Ovary (tissue), 9 donors: ENCODE data around the gene DAZL. TPM values are rescaled to one million over a fixed set of nuclear protein-coding genes. Genes with fewer than 3 reads are reported as not detected.

Source experiments
- DNase-seq, 5 donors: peaks; one replicate each; pipeline ENCODE4 v3.0.0-alpha.2; 2019 to 2020
- H3K27ac ChIP-seq, 2 donors: fragments of 200-600 bp; one replicate each; pipeline versions ENCODE4 v1.5.1 to v1.8.0; 2019 to 2022
- H3K27me3 ChIP-seq: fragments of 200-600 bp; one replicate; pipeline ENCODE4 v1.8.0; 2022
- H3K36me3 ChIP-seq: fragments of 200-600 bp; sonication (generic); one replicate; pipeline ENCODE4 v1.5.1; 2019
- H3K4me1 ChIP-seq: one replicate; pipeline ENCODE4 v1.8.1; 2013; ENCODE audit warnings: mild to moderate bottlenecking, moderate library complexity; ENCODE audit not compliant: insufficient read depth
- H3K4me3 ChIP-seq: fragments of 200-600 bp; sonication (generic); one replicate; pipeline ENCODE4 v1.5.1; 2017
- H3K9me3 ChIP-seq, 2 donors: fragments of 200-600 bp in 1 of 2; sonication (generic) in 1 of 2; one replicate each; pipeline versions ENCODE4 v1.5.1 to v1.8.1; 2013 to 2019; ENCODE audit warnings: mild to moderate bottlenecking in 1 of 2, moderate library complexity in 1 of 2
- EP300 ChIP-seq: sonication (generic); formaldehyde crosslinking; IDR thresholded peaks from one replicate; pipeline ENCODE4 v1.6.1; 2017; ENCODE audit warnings: antibody characterized with exemption
- POLR2A ChIP-seq: fragments of 450-650 bp; IDR thresholded peaks from one replicate; pipeline ENCODE4 v1.6.1; 2017; ENCODE audit warnings: antibody characterized with exemption, mild to moderate bottlenecking, moderate library complexity
- WGBS, 3 donors: extraction: QIAGEN DNeasy Blood & Tissue Kit in 1 of 3; methylation state at CpG; one replicate each; pipeline versions ENCODE4 v1.1.5 to v1.1.7; 2013 to 2017; 5-methylcytosine and 5-hydroxymethylcytosine counted together
- intact Hi-C, 4 donors: fragments of 100-400 bp; cut with DNase I; formaldehyde crosslinking; loops; one replicate each; pipeline versions ENCODE4 v1.11.0 to v1.15.1; 2022 to 2023
- polyA plus RNA-seq, 2 donors: library from polyadenylated mRNA; stranded (reverse); fragments of 200-250 nt in 1 of 2; fragments of 350-450 nt in 1 of 2; fragmentation: Illumina TruSeq in 1 of 2; extraction: RNeasy Lipid Tissue Mini Kit (QIAGEN cat#74804) in 1 of 2; gene quantifications; one replicate each; pipeline ENCODE4 v1.2.3, GENCODE V29; 2013 to 2014
- total RNA-seq, 7 donors: library from RNA; depleted of rRNA in 2 of 7; stranded (reverse); fragments of >200 nt in 2 of 7; fragmentation: NEBNext Ultra II Directional in 3 of 7; extraction: Animal tissue kit (Norgen Biotek cat#: 25700) in 3 of 7; gene quantifications; one replicate each; pipeline versions ENCODE4 v1.1.0 to v1.2.4, GENCODE V29; 2016 to 2023
- TF ChIP-seq, protein P1 (sequence below), 3 donors: fragments of 450-650 bp in 2 of 3; fragments of 200-600 bp in 1 of 3; IDR thresholded peaks; one replicate each; pipeline versions ENCODE4 v1.5.1 to v1.8.0; 2016 to 2022; ENCODE audit warnings: antibody characterized with exemption in 3 of 3, mild to moderate bottlenecking in 1 of 3
- donor health status: DM: no; HTN: no; CAD: no; lungs with moderate emphysema.
- donor health status: DM: no; HTN: no; CAD: no.
- donor health status: Bipolar disorder and iron deficiency.
- donor health status: DM: yes; HTN: yes; CAD: no.
- donor health status: DM: no; HTN: no; CAD: no.
- donor health status: DM: yes; HTN: yes; CAD: no.

DAZL gene
- total and polyA plus RNA-seq, 9 donors, result 0.16 TPM; not detected in 8

DNA sequence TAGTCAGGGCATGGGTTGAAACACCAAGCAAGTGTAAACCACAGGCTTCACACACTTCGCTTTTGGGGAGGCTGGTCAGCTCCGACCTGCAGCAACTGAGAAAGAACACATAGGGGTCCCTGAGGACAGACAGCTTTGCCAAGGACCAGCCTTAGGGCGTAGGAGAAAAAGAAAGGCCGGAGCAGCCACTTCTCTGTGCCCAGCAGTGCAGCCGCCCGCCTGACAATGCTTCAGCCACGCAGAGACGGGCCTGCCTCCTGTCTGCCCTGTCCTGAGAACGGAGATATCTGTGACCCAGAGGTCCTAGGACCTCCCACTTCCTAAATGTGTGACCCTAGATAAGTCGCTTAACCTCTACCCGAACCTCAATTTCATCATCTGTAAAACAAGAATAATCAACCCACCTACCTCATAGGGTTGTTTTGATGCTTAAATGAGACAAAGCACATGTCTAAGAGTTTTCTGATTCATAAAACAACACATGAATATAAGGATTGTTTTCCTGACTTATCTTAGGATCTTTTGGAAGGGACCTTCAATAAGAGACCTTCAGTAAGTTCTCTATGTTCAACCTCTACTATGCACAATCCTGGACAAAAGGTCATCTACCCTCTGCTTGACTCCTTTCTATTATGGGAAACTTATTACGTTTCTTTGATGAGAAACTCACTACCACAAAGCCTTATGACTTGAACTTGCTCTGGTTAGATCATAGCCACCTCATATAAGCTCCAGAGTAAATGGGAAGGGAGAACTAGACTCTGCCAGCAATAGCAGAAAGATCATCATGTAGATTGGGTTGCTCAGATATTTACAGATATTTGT lies 58.8 kb downstream of the DAZL start:
- WGBS, 3 donors, result 84 to 85% (median 85%) methylated on average over 12 of the region's 12 CpGs
- intact Hi-C loops, result loop anchor here in 1 of 4 donors (5.0 kb wide), 1 partner anchor 259 kb away; no protein-coding TSS in a partner anchor
- no peak overlapping the region for H3K27ac ChIP-seq
- H3K4me1 ChIP-seq, result peaks cover 2% of the 10 kb centered on the region
- no peaks in the 10 kb centered on the region for H3K27me3 ChIP-seq
- DNase-seq, result no peak
- no peaks in the 10 kb centered on the region for H3K9me3 ChIP-seq
- TF ChIP-seq, protein P1, sequence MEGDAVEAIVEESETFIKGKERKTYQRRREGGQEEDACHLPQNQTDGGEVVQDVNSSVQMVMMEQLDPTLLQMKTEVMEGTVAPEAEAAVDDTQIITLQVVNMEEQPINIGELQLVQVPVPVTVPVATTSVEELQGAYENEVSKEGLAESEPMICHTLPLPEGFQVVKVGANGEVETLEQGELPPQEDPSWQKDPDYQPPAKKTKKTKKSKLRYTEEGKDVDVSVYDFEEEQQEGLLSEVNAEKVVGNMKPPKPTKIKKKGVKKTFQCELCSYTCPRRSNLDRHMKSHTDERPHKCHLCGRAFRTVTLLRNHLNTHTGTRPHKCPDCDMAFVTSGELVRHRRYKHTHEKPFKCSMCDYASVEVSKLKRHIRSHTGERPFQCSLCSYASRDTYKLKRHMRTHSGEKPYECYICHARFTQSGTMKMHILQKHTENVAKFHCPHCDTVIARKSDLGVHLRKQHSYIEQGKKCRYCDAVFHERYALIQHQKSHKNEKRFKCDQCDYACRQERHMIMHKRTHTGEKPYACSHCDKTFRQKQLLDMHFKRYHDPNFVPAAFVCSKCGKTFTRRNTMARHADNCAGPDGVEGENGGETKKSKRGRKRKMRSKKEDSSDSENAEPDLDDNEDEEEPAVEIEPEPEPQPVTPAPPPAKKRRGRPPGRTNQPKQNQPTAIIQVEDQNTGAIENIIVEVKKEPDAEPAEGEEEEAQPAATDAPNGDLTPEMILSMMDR (IDR thresholded peaks at IDR 0.05), result no peak
- no peak for TF ChIP-seq POLR2A
- no peak for TF ChIP-seq EP300
- H3K36me3 ChIP-seq, result no peaks in the 10 kb centered on the region
- H3K4me3 ChIP-seq, result no peak overlapping the region

DNA sequence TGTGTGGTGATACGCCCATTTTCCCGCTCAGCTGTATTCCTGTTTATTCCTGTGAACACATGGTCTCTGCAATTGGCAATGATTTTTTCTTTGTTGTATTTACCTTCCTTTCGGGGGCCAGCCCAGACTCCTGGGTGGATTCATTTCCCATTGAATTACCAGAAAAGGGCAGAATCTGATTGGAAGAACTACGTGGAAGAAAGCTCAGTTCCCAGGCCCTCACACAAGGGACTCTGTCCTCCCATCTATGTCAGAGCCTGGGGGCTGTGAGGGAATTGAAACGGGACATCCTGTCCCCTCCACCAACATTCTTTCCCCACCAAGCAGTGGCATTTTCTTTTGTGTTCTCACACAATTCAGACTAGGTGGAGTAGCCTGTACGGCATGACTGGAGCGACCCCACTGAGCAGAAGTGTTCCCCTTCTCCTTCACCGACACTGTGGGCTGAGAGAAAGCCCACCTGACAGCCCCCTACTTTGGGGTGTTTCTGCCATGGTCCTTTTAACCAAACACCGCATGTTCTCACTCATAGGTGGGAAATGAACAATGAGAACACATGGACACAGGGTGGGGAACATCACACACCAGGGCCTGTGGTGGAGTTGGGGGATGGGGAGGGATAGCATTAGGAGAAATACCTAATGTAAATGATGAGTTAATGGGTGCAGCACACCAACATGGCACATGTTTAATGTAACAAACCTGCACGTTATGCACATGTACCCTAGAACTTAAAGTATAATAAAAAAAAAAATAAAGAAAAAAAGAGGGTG lies 59.6 kb downstream of the DAZL start:
- WGBS, 3 donors, result 82 to 84% (median 83%) methylated on average over 10 of the region's 10 CpGs
- intact Hi-C loops, result loop anchor here in 1 of 4 donors (5.0 kb wide), 1 partner anchor 258 kb away; no protein-coding TSS in a partner anchor
- H3K27ac ChIP-seq, result no peak overlapping the region

DNA sequence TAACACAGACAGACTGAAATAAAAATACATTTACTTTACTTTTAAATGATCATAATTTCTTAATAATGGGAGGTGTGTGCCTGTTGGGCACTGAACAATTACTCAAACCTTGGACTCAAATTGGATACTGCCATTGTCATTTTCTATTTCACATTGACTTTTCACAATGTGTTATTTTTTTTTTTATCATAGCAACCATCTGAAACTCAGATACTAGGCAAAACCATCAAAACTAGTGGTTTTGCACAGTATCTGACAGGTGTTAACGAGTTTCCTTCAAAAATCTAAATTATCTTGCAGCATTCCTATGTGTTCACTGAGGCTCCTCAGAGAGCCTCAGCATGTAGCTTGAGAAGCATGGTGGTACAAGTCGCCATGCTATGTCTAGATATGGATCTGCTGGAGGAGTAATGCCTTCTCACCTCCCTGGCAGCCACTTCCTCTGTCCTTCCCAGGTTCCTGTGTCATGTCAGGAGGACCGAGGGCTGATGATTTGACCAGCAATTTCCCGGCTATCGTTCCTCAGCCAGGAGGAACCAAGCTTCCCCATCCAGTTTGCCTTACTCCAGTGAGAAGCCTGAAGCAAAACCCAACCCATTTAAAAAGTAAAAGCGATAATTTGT lies 61.9 kb downstream of the DAZL start:
- no peak overlapping the region for H3K4me3 ChIP-seq
- no peaks in the 10 kb centered on the region for H3K9me3 ChIP-seq
- DNase-seq, result no peak
- intact Hi-C loops, result no loop called here
- no peaks in the 10 kb centered on the region for H3K36me3 ChIP-seq
- TF ChIP-seq, protein P1 (IDR thresholded peaks at IDR 0.05), result no peak
- no peak for TF ChIP-seq POLR2A
- TF ChIP-seq EP300, result no peak
- no peaks in the 10 kb centered on the region for H3K27me3 ChIP-seq
- no peak overlapping the region for H3K27ac ChIP-seq
- H3K4me1 ChIP-seq, result no peaks in the 10 kb centered on the region
- WGBS, 3 donors, result 81 to 87% (median 84%) methylated on average over 6 of the region's 6 CpGs

More for the DNA sequence above, 59.6 kb downstream of the DAZL start:
- no peak for DNase-seq
- Histone ChIP-seq H3K36me3 (no peaks in the 10 kb centered on the region), H3K4me3 (no peak overlapping the region), H3K9me3 (no peaks in the 10 kb centered on the region), H3K4me1 (peaks cover 2% of the 10 kb centered on the region), H3K27me3 (no peaks in the 10 kb centered on the region)
- TF ChIP-seq, protein P1 (IDR thresholded peaks at IDR 0.05), result no peak
- TF ChIP-seq POLR2A (no peak), EP300 (no peak)

- no peak for DNase-seq
- peaks cover 2% of the 10 kb centered on the region for H3K4me1 ChIP-seq
- WGBS, 3 donors, result 50 to 63% (median 59%) methylated on average over 4 of the region's 4 CpGs
These were observed 66.7 kb downstream of the DAZL start for GRCh38 chr3:16538507-16538906.

More at GRCh38 chr3:16538507-16538906, 66.7 kb downstream of the DAZL start:
- Histone ChIP-seq H3K4me3 (no peak overlapping the region), H3K9me3 (no peaks in the 10 kb centered on the region), H3K27ac (no peak overlapping the region), H3K36me3 (no peaks in the 10 kb centered on the region), H3K27me3 (no peaks in the 10 kb centered on the region)
- TF ChIP-seq POLR2A (no peak), EP300 (no peak)
- TF ChIP-seq, protein P1 (IDR thresholded peaks at IDR 0.05), result no peak
- intact Hi-C loops, result no loop called here
